ENCODE measurements around the gene MED17. TPM values are rescaled to one million over a fixed set of nuclear protein-coding genes. Genes with fewer than 3 reads are reported as not detected.

The MED17 gene
- total and polyA plus RNA-seq, 2 of the 13 experiments (the other 11 are each of a cell fraction or from before 2014, with no cell fraction given) = 23.1 to 37.0 TPM

DNA sequence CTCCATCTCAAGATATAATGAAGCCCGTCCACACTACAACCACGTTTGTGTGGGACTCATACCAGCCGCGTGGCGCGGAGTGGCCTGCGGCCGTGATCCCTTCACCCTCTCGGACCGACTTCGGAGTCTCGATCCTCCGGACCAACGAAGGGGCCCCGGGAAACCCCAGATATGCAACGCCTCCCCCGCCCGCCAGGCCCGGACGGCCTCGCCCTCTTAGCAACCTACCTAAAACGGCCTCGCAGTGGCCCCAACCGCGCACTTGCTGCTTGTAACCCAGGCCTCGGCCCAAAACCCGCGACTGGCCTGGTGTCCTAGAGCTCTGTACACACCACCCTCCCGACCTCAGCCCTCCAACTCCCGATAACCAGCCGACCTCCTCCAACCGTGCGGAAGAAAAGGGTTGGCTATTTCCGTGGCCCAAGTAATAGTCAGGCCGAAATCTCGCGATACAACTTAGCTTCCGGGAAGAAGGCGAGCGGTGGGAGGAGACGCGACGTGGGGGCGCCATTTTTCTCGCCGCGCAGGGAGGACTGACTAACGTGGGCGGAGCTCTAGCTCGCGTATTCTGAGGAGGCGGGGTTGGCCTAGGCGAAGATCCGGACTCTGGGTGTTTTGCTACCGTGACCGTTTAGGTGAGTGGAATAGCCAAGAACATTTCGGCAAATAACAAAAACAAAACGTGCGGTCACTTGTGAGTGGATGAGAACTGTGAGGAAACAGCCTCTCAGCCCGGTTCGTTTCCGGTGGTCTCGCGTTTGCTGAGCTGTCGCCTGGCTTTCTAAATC lies 42.8 kb upstream of the MED17 start, which contains the start of the genes C11orf54 and TAF1D (continued):
- TF ChIP-seq, protein P1, sequence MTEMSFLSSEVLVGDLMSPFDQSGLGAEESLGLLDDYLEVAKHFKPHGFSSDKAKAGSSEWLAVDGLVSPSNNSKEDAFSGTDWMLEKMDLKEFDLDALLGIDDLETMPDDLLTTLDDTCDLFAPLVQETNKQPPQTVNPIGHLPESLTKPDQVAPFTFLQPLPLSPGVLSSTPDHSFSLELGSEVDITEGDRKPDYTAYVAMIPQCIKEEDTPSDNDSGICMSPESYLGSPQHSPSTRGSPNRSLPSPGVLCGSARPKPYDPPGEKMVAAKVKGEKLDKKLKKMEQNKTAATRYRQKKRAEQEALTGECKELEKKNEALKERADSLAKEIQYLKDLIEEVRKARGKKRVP (CRISPR knock-in tag; IDR thresholded peaks at IDR 0.05) = peak in 1 of 2 experiments; percentile 26; a peak in 1 of 4 replicates
- TF ChIP-seq, protein P2, sequence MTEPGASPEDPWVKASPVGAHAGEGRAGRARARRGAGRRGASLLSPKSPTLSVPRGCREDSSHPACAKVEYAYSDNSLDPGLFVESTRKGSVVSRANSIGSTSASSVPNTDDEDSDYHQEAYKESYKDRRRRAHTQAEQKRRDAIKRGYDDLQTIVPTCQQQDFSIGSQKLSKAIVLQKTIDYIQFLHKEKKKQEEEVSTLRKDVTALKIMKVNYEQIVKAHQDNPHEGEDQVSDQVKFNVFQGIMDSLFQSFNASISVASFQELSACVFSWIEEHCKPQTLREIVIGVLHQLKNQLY (CRISPR knock-in tag; IDR thresholded peaks at IDR 0.05) = 0 out of 2 replicates have a peak, but pooled peaks have one; percentile 39
- TF ChIP-seq HDAC2 (CRISPR knock-in tag; IDR thresholded peaks at IDR 0.05) = peak; percentile 64
- 0 out of 2 replicates have a peak, but pooled peaks have one; percentile 9 for TF ChIP-seq SMYD3 (CRISPR knock-in tag; IDR thresholded peaks at IDR 0.05)
- TF ChIP-seq, protein P3, sequence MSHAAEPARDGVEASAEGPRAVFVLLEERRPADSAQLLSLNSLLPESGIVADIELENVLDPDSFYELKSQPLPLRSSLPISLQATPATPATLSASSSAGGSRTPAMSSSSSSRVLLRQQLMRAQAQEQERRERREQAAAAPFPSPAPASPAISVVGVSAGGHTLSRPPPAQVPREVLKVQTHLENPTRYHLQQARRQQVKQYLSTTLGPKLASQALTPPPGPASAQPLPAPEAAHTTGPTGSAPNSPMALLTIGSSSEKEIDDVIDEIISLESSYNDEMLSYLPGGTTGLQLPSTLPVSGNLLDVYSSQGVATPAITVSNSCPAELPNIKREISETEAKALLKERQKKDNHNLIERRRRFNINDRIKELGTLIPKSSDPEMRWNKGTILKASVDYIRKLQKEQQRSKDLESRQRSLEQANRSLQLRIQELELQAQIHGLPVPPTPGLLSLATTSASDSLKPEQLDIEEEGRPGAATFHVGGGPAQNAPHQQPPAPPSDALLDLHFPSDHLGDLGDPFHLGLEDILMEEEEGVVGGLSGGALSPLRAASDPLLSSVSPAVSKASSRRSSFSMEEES (CRISPR knock-in tag; IDR thresholded peaks at IDR 0.05) = peak; percentile 57; the same call in 1 of the 2 replicates
- TF ChIP-seq, protein P4, sequence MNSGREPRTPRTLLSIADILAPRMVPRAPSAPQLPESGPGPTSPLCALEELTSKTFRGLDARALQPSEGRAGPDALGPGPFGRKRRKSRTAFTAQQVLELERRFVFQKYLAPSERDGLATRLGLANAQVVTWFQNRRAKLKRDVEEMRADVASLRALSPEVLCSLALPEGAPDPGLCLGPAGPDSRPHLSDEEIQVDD (CRISPR knock-in tag; IDR thresholded peaks at IDR 0.05; ENCODE audit: borderline replicate concordance) = no peak
- TF ChIP-seq ZNF501 (CRISPR knock-in tag; IDR thresholded peaks at IDR 0.05) = peak; percentile 83
- peak; percentile 61; the same call in 1 of the 2 replicates for TF ChIP-seq AHR (CRISPR knock-in tag; IDR thresholded peaks at IDR 0.05)
- no peak for TF ChIP-seq CBFB (CRISPR knock-in tag; IDR thresholded peaks at IDR 0.05)
- peak; percentile 83; the same call in 1 of the 2 replicates for TF ChIP-seq KLF6 (CRISPR knock-in tag; IDR thresholded peaks at IDR 0.05)
- peak; percentile 73 for TF ChIP-seq ZNF230 (CRISPR knock-in tag; IDR thresholded peaks at IDR 0.05)
- TF ChIP-seq CREB1 (IDR thresholded peaks at IDR 0.05) = peak; percentile 70
- TF ChIP-seq CREB1 (CRISPR knock-in tag; IDR thresholded peaks at IDR 0.05) = peak; percentile 71
- TF ChIP-seq NFRKB (IDR thresholded peaks at IDR 0.05) = peak; percentile 91
- TF ChIP-seq ZNF30 (CRISPR knock-in tag; IDR thresholded peaks at IDR 0.05) = no peak
- no peak for TF ChIP-seq CENPX (CRISPR knock-in tag; IDR thresholded peaks at IDR 0.05)
- TF ChIP-seq ETV6 (CRISPR knock-in tag; conservative IDR thresholded peaks at IDR 0.05) = peak; percentile 64; the same call in 1 of the 2 replicates
- no peak for TF ChIP-seq ZNF468 (CRISPR knock-in tag; IDR thresholded peaks at IDR 0.05)
- TF ChIP-seq, protein P5, sequence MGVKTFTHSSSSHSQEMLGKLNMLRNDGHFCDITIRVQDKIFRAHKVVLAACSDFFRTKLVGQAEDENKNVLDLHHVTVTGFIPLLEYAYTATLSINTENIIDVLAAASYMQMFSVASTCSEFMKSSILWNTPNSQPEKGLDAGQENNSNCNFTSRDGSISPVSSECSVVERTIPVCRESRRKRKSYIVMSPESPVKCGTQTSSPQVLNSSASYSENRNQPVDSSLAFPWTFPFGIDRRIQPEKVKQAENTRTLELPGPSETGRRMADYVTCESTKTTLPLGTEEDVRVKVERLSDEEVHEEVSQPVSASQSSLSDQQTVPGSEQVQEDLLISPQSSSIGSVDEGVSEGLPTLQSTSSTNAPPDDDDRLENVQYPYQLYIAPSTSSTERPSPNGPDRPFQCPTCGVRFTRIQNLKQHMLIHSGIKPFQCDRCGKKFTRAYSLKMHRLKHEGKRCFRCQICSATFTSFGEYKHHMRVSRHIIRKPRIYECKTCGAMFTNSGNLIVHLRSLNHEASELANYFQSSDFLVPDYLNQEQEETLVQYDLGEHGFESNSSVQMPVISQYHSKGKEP (CRISPR knock-in tag; IDR thresholded peaks at IDR 0.05) = 0 out of 2 replicates have a peak, but pooled peaks have one; percentile 46
- TF ChIP-seq HIVEP1 (CRISPR knock-in tag; IDR thresholded peaks at IDR 0.05) = no peak
- no peak for TF ChIP-seq ZNF550 (CRISPR knock-in tag; IDR thresholded peaks at IDR 0.05; ENCODE audit: borderline replicate concordance)
- TF ChIP-seq ZNF563 (CRISPR knock-in tag; IDR thresholded peaks at IDR 0.05) = peak; percentile 50; the same call in 1 of the 2 replicates
- TF ChIP-seq ZBTB7B (CRISPR knock-in tag; IDR thresholded peaks at IDR 0.05) = no peak; the same call in 1 of the 2 replicates
- peak; percentile 86 for TF ChIP-seq MYC (CRISPR knock-in tag; IDR thresholded peaks at IDR 0.05; ENCODE audit: borderline replicate concordance)
- TF ChIP-seq, protein P6, sequence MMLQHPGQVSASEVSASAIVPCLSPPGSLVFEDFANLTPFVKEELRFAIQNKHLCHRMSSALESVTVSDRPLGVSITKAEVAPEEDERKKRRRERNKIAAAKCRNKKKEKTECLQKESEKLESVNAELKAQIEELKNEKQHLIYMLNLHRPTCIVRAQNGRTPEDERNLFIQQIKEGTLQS (CRISPR knock-in tag; IDR thresholded peaks at IDR 0.05) = peak; percentile 20; the same call in 1 of the 2 replicates

Data from HepG2 (cell line).